Subcutaneous adipose tissue (tissue), 4 donors: ENCODE measurements around the gene PPP2R2C. TPM values are rescaled to one million over a fixed set of nuclear protein-coding genes. Genes with fewer than 3 reads are reported as not detected.

Source experiments
- total RNA-seq, 4 donors: library from RNA; depleted of rRNA; stranded (reverse); fragments of >200 nt; gene quantifications; one replicate each; pipeline ENCODE4 v1.1.0, GENCODE V29; 2016
- TF ChIP-seq, protein P1 (sequence below): fragments of 450-650 bp; IDR thresholded peaks from one replicate; pipeline ENCODE4 v1.5.1; 2016; ENCODE audit warnings: low read depth, mild to moderate bottlenecking, control low read depth, antibody characterized with exemption, moderate library complexity

The PPP2R2C gene
- total RNA-seq, 4 donors from 2014 or later, result 0.17 to 2.0 (median 0.49) TPM; not detected in 1

DNA sequence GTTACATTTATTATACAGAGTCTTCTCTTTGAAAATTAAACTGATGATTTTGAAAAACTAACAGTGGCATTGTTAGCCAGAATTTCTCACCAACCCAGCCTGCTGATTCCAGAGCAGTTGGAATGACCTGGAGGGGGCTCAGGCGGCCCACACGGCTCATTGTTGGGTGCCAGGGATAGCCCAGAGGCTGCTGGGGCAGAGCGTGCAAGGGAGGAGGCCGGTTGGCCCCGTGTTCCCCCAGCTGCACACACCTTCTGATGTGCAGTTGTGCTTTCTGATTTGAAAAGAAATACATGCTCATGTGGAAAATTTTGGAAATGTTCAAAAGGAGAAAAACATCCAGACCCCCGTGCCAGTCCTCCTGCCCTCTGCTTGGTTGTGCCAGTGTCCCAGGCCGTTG is 182.2 kb downstream of the PPP2R2C start:
- TF ChIP-seq, protein P1, sequence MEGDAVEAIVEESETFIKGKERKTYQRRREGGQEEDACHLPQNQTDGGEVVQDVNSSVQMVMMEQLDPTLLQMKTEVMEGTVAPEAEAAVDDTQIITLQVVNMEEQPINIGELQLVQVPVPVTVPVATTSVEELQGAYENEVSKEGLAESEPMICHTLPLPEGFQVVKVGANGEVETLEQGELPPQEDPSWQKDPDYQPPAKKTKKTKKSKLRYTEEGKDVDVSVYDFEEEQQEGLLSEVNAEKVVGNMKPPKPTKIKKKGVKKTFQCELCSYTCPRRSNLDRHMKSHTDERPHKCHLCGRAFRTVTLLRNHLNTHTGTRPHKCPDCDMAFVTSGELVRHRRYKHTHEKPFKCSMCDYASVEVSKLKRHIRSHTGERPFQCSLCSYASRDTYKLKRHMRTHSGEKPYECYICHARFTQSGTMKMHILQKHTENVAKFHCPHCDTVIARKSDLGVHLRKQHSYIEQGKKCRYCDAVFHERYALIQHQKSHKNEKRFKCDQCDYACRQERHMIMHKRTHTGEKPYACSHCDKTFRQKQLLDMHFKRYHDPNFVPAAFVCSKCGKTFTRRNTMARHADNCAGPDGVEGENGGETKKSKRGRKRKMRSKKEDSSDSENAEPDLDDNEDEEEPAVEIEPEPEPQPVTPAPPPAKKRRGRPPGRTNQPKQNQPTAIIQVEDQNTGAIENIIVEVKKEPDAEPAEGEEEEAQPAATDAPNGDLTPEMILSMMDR, result no peak

DNA sequence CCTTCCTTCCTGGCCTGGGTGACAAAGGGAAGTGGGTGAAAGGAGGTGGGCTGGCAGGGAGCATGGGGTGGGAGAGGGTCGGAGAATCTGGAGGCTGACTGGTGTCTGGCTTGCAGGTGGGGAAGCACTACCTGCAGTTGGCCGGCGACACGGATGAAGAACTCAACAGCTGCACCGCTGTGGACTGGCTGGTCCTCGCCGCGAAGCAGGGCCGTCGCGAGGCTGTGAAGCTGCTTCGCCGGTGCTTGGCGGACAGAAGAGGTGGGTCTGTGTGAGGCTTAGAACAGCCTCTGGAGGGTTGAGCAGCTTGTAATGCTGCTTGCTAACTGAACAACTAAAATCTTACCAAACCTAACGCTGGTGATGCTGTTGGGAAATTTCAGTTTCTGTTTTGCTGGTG is 183.5 kb downstream of the PPP2R2C start:
- TF ChIP-seq, protein P1, result no peak

DNA sequence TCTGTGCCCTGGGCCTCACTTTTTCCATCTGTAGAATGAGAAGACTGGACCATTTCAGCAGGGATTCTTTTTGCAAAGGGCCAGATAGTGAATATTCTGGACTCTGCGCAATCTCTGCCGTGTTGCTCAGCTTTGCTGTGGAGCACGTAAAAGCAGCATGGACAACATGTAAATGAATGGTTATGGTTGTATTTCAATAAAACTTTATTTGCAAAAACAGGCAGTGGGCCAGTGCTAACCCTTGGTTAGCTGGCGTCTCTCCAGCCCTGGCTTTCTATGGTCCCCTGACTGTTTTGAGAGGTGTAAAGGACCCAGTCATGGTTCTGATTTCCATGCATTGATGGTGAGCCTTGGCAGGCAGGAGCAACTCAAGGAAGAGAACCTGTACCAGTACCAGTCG is 184.1 kb downstream of the PPP2R2C start:
- TF ChIP-seq, protein P1, result no peak

DNA sequence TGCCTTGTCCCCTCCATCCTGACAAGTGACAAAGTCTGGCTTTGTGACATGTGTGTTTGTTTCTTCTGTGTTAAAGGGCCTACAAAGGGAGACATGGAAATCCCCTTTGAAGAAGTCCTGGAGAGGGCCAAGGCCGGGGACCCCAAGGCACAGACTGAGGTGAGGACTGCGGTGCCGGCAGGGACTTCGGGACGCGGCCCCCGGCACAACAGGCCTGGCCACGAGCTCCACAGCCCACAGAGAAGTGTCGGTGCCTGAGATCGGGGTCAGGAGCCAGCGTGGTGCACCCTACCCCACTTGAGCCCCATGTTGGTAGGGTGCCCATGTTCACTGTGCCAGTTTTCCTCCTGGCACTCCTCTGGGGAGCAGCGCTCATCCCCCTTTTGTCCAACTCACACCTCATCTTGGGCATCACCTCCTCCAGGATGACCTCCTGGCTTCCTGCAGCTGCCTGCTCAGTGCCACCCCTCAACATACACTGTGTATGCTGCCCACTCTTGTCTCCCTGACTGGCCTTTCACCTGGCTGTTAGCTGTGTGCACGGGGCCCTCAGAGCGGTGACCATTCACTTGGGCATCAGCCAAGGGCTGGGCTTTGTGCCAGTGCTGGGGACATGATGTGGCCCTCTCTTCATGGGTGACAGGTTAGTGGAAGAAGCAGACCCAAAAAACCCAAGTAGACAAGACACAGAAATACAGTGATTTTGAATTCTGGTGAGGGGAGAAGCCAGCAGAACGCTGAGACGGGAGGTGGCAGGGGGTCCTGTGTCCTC is 185.2 kb downstream of the PPP2R2C start:
- TF ChIP-seq, protein P1, result no peak

DNA sequence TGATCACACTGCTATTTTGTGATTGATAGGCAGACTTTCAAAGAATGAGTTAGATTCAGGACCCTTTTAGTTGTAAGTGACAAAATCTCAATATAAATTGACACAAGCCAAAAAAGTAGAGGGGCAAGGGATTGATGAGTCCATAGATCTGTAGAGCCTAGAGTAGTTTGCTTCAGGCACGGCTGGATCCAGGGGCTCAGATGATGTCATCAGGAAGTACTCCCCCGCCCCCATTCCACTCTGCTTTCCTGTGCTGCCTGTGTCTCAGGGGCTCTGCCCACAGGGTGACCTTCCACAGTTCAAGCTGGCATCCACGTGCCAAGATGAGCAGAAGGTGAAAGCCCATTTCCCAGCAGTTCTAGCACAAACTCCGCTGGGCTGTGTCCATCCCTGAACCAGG is 189.1 kb downstream of the PPP2R2C start:
- TF ChIP-seq, protein P1, result no peak

DNA sequence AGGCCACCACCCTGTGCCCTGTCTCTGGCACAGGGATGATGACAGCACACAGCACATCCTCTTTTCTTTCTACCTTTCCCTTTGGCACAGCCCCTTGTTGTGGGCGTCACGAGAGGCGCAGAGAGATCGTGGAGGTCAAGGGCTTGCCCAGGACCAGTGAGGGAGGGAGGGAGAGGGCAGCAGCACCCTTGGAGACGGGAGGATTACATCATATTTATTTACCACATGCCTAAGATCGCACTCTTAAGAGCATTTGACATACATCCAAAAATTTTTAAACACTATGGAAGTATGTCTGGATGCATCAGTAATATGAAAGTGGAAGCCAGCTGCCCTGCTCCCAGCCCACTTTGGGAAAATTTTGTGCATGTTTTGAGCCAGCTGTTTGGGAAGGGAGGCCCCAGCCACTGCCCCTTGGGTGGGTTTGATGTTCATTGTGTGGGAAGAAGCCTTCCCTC is 190.1 kb downstream of the PPP2R2C start:
- TF ChIP-seq, protein P1, result no peak

DNA sequence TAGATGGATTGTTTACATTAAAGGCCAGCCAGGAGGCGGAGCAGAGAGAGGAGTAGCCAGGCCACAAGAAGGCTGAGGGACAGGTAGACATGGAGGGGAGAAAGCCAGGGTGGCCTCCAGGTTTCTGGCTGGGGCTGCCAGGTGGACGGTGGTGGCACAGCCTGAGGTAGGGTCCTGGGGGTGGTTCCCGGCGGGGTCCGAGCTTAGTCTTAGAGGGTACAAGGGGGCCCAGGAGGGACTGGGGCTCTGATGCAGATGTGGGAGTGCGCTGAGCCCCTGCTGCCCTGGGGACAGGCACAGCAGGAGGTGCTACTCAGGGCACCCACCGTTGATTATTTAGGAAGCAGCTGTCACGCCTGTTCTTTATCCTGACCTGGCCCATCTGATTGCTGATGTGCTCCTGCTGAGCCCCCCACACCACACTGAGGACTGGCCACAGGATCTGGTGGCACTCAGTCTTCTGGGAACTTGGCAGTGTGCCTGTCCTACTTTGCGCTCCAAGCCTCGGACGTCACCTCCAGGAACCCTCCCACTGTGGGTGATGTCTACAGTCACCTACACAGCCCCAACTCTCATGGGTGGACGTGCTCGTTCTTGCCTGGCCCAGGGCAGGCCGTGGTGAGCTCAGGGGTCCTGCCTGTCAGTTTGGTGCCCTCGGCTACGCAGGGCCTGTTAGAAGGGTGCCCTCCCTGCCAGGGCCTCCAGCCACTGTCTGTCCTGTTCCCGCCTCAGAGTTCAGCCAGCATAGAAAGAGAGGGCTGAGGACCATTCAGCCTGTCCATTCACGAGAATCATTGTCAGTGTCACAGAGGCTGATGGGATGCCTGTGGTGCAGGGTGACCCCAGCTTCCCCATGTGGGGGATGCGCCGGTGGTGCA is 190.7 kb downstream of the PPP2R2C start:
- TF ChIP-seq, protein P1, result no peak
